Activated CD8-positive, alpha-beta T cell treated with anti-CD3 and anti-CD28 coated beads for 36 hours (primary cell): Measurements from ENCODE around the gene PLLP. TPM values are rescaled to one million over a fixed set of nuclear protein-coding genes. Genes with fewer than 3 reads are reported as not detected.
A peak's percentile ranks its signal among the peaks of the same experiment; 100 is the strongest.

Experiments
- ATAC-seq: fragments of 200-7000 bp; cut with Tn5 transposase; one replicate; pipeline ENCODE4 v1.10.0; 2021; ENCODE audit warnings: mild to moderate bottlenecking, moderate library complexity
- CTCF ChIA-PET: fragments of 350-600 bp; sonication (Branson Sonifier 250); formaldehyde crosslinking; loops from one replicate; lab custom pipeline; 2021; ENCODE audit warnings: antibody characterized with exemption; lab: Charles Lee
- POLR2A ChIA-PET: fragments of 350-600 bp; sonication (Branson Sonifier 250); formaldehyde crosslinking; loops from one replicate; lab custom pipeline; 2021; ENCODE audit warnings: antibody characterized with exemption; lab: Charles Lee
- DNase-seq: peaks from one replicate; pipeline ENCODE4 v3.0.0-alpha.2; 2020
- H3K27ac Mint-ChIP-seq: one replicate; pipeline ENCODE4 v1.8.0; 2021; ENCODE audit warnings: mild to moderate bottlenecking, mixed read lengths
- H3K27me3 Mint-ChIP-seq: one replicate; pipeline ENCODE4 v1.8.0; 2021; ENCODE audit warnings: mixed read lengths
- H3K36me3 Mint-ChIP-seq: one replicate; pipeline ENCODE4 v1.8.0; 2021; ENCODE audit warnings: low read depth, mixed read lengths
- H3K4me1 Mint-ChIP-seq: one replicate; pipeline ENCODE4 v1.8.0; 2021; ENCODE audit warnings: low read depth, mixed read lengths
- H3K4me3 Mint-ChIP-seq: one replicate; pipeline ENCODE4 v1.8.0; 2021; ENCODE audit warnings: mild to moderate bottlenecking, moderate library complexity, mixed read lengths
- H3K9me3 Mint-ChIP-seq: one replicate; pipeline ENCODE4 v1.8.0; 2021; ENCODE audit warnings: mixed read lengths
- intact Hi-C: fragments of 100-400 bp; cut with micrococcal nuclease; formaldehyde crosslinking; loops from one replicate; pipeline ENCODE4 v1.10.0; 2022
- total RNA-seq, 2 experiments: library from RNA; stranded (reverse); gene quantifications; one replicate each; pipeline ENCODE4 v1.2.3, GENCODE V29; 2021
- TF ChIP-seq, protein P1 (sequence below): fragments of 200-600 bp; IDR thresholded peaks from one replicate; pipeline ENCODE4 v1.8.0; 2022; ENCODE audit warnings: antibody characterized with exemption, mild to moderate bottlenecking

The PLLP gene
- total RNA-seq, 2 experiments from 2014 or later, result 0.51 to 0.65 TPM

- peaks cover 24% of the 10 kb centered on the region for H3K4me1 Mint-ChIP-seq
- H3K4me3 Mint-ChIP-seq, result no peak overlapping the region
- DNase-seq (no peak), ATAC-seq (no peak)
- POLR2A ChIA-PET, result no interaction called here
- H3K27me3 Mint-ChIP-seq, result no peaks in the 10 kb centered on the region
- CTCF ChIA-PET, result interaction anchor here (0.8 to 1.7 kb wide), 3 partner anchors 19 to 159 kb away, joined by 3 to 4 read pairs (median 4); partner anchors contain the start of genes PSME3IP1 and RSPRY1
- TF ChIP-seq, protein P1, sequence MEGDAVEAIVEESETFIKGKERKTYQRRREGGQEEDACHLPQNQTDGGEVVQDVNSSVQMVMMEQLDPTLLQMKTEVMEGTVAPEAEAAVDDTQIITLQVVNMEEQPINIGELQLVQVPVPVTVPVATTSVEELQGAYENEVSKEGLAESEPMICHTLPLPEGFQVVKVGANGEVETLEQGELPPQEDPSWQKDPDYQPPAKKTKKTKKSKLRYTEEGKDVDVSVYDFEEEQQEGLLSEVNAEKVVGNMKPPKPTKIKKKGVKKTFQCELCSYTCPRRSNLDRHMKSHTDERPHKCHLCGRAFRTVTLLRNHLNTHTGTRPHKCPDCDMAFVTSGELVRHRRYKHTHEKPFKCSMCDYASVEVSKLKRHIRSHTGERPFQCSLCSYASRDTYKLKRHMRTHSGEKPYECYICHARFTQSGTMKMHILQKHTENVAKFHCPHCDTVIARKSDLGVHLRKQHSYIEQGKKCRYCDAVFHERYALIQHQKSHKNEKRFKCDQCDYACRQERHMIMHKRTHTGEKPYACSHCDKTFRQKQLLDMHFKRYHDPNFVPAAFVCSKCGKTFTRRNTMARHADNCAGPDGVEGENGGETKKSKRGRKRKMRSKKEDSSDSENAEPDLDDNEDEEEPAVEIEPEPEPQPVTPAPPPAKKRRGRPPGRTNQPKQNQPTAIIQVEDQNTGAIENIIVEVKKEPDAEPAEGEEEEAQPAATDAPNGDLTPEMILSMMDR, result no peak
- no peaks in the 10 kb centered on the region for H3K9me3 Mint-ChIP-seq
- intact Hi-C loops, result no loop called here
- H3K27ac Mint-ChIP-seq, result no peak overlapping the region
- H3K36me3 Mint-ChIP-seq, result peaks cover 5% of the 10 kb centered on the region
Measured at GRCh38 chr16:57242650-57243049, 41.8 kb downstream of the PLLP start.

DNA sequence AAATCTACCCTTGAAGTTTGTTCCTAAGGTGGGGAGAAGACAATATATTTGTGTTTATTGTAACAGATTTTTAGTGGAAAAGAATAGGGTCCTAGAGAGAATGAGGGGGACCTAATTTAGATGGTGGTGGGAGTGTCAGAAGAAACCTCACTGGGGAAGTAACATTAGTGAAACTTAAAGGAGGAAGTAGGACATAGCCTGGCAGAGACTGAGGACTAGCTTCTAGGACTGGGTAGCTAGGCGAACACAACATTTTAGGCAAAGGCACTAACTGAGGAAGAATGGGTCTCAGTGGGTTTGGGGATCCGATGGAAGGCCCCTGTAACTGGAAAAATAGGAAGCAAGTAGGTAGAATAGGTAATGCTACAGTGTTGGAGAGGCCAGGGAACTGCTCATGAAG, 43.6 kb downstream of the PLLP start:
- TF ChIP-seq, protein P1, result no peak
- ATAC-seq, result no peak
- intact Hi-C loops, result no loop called here

DNA sequence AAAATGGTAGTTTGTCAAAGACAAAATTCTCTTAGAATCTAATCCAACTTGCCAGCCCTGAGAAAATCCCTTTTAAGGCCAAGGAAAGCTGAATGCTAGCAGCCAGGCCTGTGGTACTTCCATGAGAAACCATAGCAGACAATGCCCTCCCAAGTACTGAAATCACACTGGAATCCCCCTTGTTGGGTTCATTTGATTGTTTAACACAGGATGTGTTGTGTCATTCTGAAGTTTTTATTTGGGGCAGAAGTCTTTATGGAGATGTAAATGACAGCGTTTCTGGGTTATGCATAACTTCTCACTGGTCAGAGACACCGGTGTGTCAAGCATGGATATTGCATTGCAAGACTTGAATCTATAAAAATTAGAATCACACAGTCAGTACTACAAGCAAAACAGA, 45.4 kb downstream of the PLLP start:
- TF ChIP-seq, protein P1, result no peak
- intact Hi-C loops, result no loop called here
- Mint-ChIP-seq H3K4me3 (no peak overlapping the region), H3K9me3 (no peaks in the 10 kb centered on the region), H3K27me3 (no peaks in the 10 kb centered on the region), H3K4me1 (peaks cover 14% of the 10 kb centered on the region), H3K36me3 (peaks cover 26% of the 10 kb centered on the region), H3K27ac (peak overlapping the region; percentile 4)
- ATAC-seq (peak; percentile 38), DNase-seq (no peak)
- CTCF ChIA-PET, result interaction anchor here (0.8 to 1.2 kb wide), 2 partner anchors 9 to 155 kb away, joined by 3 to 4 read pairs; no protein-coding TSS in a partner anchor
- POLR2A ChIA-PET, result no interaction called here

More for the DNA sequence above, 43.6 kb downstream of the PLLP start:
- Mint-ChIP-seq H3K27ac (no peak overlapping the region), H3K27me3 (no peaks in the 10 kb centered on the region), H3K4me3 (no peak overlapping the region), H3K9me3 (no peaks in the 10 kb centered on the region), H3K36me3 (peaks cover 12% of the 10 kb centered on the region), H3K4me1 (peaks cover 19% of the 10 kb centered on the region)
- ChIA-PET CTCF (interaction anchor here (1.2 kb wide), 1 partner anchor 26 kb away, joined by 3 read pairs; no protein-coding TSS in a partner anchor), POLR2A (interaction anchor here (1.0 kb wide), 1 partner anchor 15 kb away, joined by 6 read pairs; no protein-coding TSS in a partner anchor)
- DNase-seq, result no peak

DNA sequence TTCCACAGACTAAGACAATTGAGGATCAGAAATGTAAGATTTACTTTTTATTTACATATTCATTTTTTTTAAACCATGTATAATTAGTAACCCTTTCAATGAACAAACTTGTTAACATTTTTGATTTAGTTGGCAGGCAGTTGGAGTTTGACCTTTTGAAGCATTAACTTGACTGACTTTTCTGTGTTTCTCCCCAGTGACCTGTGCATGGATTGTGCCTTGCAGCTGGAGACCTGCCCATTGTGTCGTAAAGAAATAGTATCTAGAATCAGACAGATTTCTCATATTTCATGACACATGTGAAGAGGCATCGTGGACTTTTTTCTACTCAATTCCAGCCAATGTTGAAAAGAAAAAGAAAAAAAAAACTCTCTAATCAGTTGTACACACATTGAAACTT, 45.8 kb downstream of the PLLP start:
- DNase-seq, result no peak
- Mint-ChIP-seq H3K27ac (peak overlapping the region; percentile 4), H3K27me3 (no peaks in the 10 kb centered on the region), H3K36me3 (peaks cover 30% of the 10 kb centered on the region), H3K9me3 (no peaks in the 10 kb centered on the region), H3K4me1 (peaks cover 12% of the 10 kb centered on the region), H3K4me3 (no peak overlapping the region)
- CTCF ChIA-PET, result interaction anchor here (0.8 to 1.2 kb wide), 2 partner anchors 9 to 155 kb away, joined by 3 to 4 read pairs; no protein-coding TSS in a partner anchor
- no peak for ATAC-seq
- intact Hi-C loops, result no loop called here
- POLR2A ChIA-PET, result no interaction called here
- TF ChIP-seq, protein P1, result no peak

- Mint-ChIP-seq H3K4me3 (no peak overlapping the region), H3K27ac (peak overlapping the region; percentile 1), H3K4me1 (peaks cover 12% of the 10 kb centered on the region), H3K36me3 (peaks cover 40% of the 10 kb centered on the region), H3K9me3 (no peaks in the 10 kb centered on the region), H3K27me3 (no peaks in the 10 kb centered on the region)
- DNase-seq, result no peak
- ChIA-PET CTCF (interaction anchor here (0.9 to 1.8 kb wide), 5 partner anchors 11 to 152 kb away, joined by 3 to 5 read pairs (median 3); no protein-coding TSS in a partner anchor), POLR2A (no interaction called here)
- intact Hi-C loops, result no loop called here
- no peak for ATAC-seq
- TF ChIP-seq, protein P1, result no peak
Measured at GRCh38 chr16:57236022-57236350, 48.5 kb downstream of the PLLP start.
